Prostate gland (tissue), 2 donors: Measurements from ENCODE around the gene ACKR3. TPM values are rescaled to one million over a fixed set of nuclear protein-coding genes. Genes with fewer than 3 reads are reported as not detected.
A peak's percentile ranks its signal among the peaks of the same experiment; 100 is the strongest.

Source experiments
- DNase-seq: peaks from one replicate; pipeline ENCODE4 v3.0.0-alpha.2; 2019; ENCODE audit warnings: low spot score
- H3K27ac ChIP-seq, 2 donors: fragments of 200-600 bp; sonication (generic); 2 replicates each; pipeline ENCODE4 v1.5.1; 2017 to 2019
- H3K27me3 ChIP-seq: fragments of 200-600 bp; sonication (generic); replicated peaks from 2 replicates; pipeline ENCODE4 v1.5.1; 2019; ENCODE audit not compliant: insufficient read depth
- H3K36me3 ChIP-seq, 2 donors: fragments of 200-600 bp; sonication (generic); 1 replicate in 1 of 2; 2 replicates in 1 of 2; pipeline versions ENCODE4 v1.5.1 to v1.8.1; 2017 to 2019
- H3K4me1 ChIP-seq: fragments of 200-600 bp; sonication (generic); replicated peaks from 2 replicates; pipeline ENCODE4 v1.5.1; 2019
- H3K4me3 ChIP-seq, 2 donors: fragments of 200-600 bp; sonication (generic); 2 replicates each; pipeline ENCODE4 v1.5.1; 2017 to 2019
- H3K9me3 ChIP-seq: fragments of 200-600 bp; sonication (generic); 2 replicates; pipeline ENCODE4 v1.5.1; 2017
- CTCF ChIP-seq, 4 experiments: fragments of 200-600 bp in 2 of 4; fragments of 450-650 bp in 2 of 4; sonication (generic) in 2 of 4; IDR thresholded peaks; 1 replicate in 3 of 4; 2 replicates in 1 of 4; pipeline ENCODE4 v1.5.1; 2016 to 2019; ENCODE audit warnings: antibody characterized with exemption in 4 of 4, mild to moderate bottlenecking in 2 of 4, moderate library complexity in 2 of 4
- POLR2A ChIP-seq: fragments of 450-650 bp; IDR thresholded peaks from one replicate; pipeline ENCODE4 v1.6.1; 2016; ENCODE audit warnings: antibody characterized with exemption, mild to moderate bottlenecking
- POLR2AphosphoS5 ChIP-seq: sonication (generic); formaldehyde crosslinking; IDR thresholded peaks from one replicate; pipeline ENCODE4 v1.6.1; 2017; ENCODE audit warnings: antibody characterized with exemption
- WGBS: methylation state at CpG from one replicate; pipeline ENCODE4 v1.1.5; 2018; 5-methylcytosine and 5-hydroxymethylcytosine counted together
- intact Hi-C: fragments of 100-400 bp; cut with DNase I; formaldehyde crosslinking; loops from one replicate; pipeline ENCODE4 v1.14.2; 2022
- total RNA-seq, 2 donors: library from RNA; depleted of rRNA; stranded (reverse); fragments of >200 nt; gene quantifications; one replicate each; pipeline ENCODE4 v1.1.0, GENCODE V29; 2016

ACKR3 gene
- total RNA-seq: 10 to 100 TPM in 1 of 2 donors, 1 to 10 TPM in 1; 2.1 to 19.2 TPM

GRCh38 chr2:236569573-236569973 lies at the start of gene ACKR3:
Gene ACKR3 (plus strand): TSS chr2:236569825. CDS start chr2:236580466, 10,641 bp downstream.
- peak; percentile 78 for DNase-seq
- Histone ChIP-seq H3K9me3 (no peaks in the 10 kb centered on the region), H3K27ac (peak within 1 kb of the TSS; percentile 36 to 67), H3K36me3 (no peaks in the 10 kb centered on the region), H3K27me3 (peaks cover 2% of the 10 kb centered on the region), H3K4me1 (no peaks in the 10 kb centered on the region), H3K4me3 (peak within 1 kb of the TSS; percentile 4 to 28)
- intact Hi-C loops: loop anchor here (5.0 kb wide), 2 partner anchors 57 to 458 kb away; no protein-coding TSS in a partner anchor
- peak in 3 of 4 experiments; percentile 37 to 68 (median 52) for TF ChIP-seq CTCF (IDR thresholded peaks at IDR 0.05)
- TF ChIP-seq POLR2AphosphoS5: peak; percentile 58
- peak; percentile 38 for TF ChIP-seq POLR2A
- WGBS: 2% methylated on average over 10 of the region's 10 CpGs

- H3K27me3 ChIP-seq: no peaks in the 10 kb centered on the region
- H3K9me3 ChIP-seq: no peaks in the 10 kb centered on the region
- DNase-seq: no peak
- no peaks in the 10 kb centered on the region for H3K36me3 ChIP-seq
- no peaks in the 10 kb centered on the region for H3K4me1 ChIP-seq
- H3K4me3 ChIP-seq: no peak overlapping the region
- intact Hi-C loops: no loop called here
- TF ChIP-seq POLR2A (no peak), CTCF (IDR thresholded peaks at IDR 0.05) (no peak), POLR2AphosphoS5 (no peak)
- no peak overlapping the region for H3K27ac ChIP-seq
These were observed 48.1 kb upstream of the ACKR3 start for GRCh38 chr2:236521556-236521955.

- Histone ChIP-seq H3K36me3 (no peaks in the 10 kb centered on the region), H3K27me3 (no peaks in the 10 kb centered on the region), H3K9me3 (no peaks in the 10 kb centered on the region), H3K4me1 (no peaks in the 10 kb centered on the region), H3K4me3 (no peak overlapping the region), H3K27ac (no peak overlapping the region)
- TF ChIP-seq POLR2AphosphoS5: no peak
- no peak for TF ChIP-seq POLR2A
- TF ChIP-seq CTCF (IDR thresholded peaks at IDR 0.05): no peak
- intact Hi-C loops: no loop called here
- DNase-seq: no peak
These were observed 46.4 kb upstream of the ACKR3 start for GRCh38 chr2:236523249-236523648.

- H3K27me3 ChIP-seq: no peaks in the 10 kb centered on the region
- intact Hi-C loops: no loop called here
- 88% methylated on average over 8 of the region's 8 CpGs for WGBS
- no peaks in the 10 kb centered on the region for H3K4me1 ChIP-seq
- H3K27ac ChIP-seq: no peak overlapping the region
- H3K9me3 ChIP-seq: no peaks in the 10 kb centered on the region
- H3K4me3 ChIP-seq: no peak overlapping the region
- no peaks in the 10 kb centered on the region for H3K36me3 ChIP-seq
- TF ChIP-seq POLR2AphosphoS5: no peak
- no peak for TF ChIP-seq CTCF (IDR thresholded peaks at IDR 0.05)
- no peak for TF ChIP-seq POLR2A
- no peak for DNase-seq
These were observed 44.1 kb upstream of the ACKR3 start for GRCh38 chr2:236525411-236525997.

GRCh38 chr2:236526455-236527158 lies 43.0 kb upstream of the ACKR3 start:
- no peaks in the 10 kb centered on the region for H3K4me1 ChIP-seq
- TF ChIP-seq POLR2AphosphoS5: no peak
- no peak overlapping the region for H3K4me3 ChIP-seq
- no peaks in the 10 kb centered on the region for H3K36me3 ChIP-seq
- 94% methylated on average over 14 of the region's 14 CpGs for WGBS
- DNase-seq: no peak
- no peak overlapping the region for H3K27ac ChIP-seq
- no peaks in the 10 kb centered on the region for H3K9me3 ChIP-seq
- intact Hi-C loops: no loop called here
- H3K27me3 ChIP-seq: no peaks in the 10 kb centered on the region
